Parathyroid adenoma (tissue), 2 donors: ENCODE data around the gene PODXL.
"Not testable (repeated sequence)": the region's sequence is repeated elsewhere in the genome, so short reads cannot be mapped to it uniquely, and the experiment has no call there.

Experiments used
- H2AFZ ChIP-seq: fragments of 300-600 bp; sonication (generic); one replicate; pipeline ENCODE4 v1.7.0; 2017; ENCODE audit warnings: antibody characterized with exemption, mild to moderate bottlenecking
- H3K27ac ChIP-seq: fragments of 300-600 bp; sonication (generic); one replicate; pipeline ENCODE4 v1.7.0; 2017
- H3K27me3 ChIP-seq: fragments of 300-600 bp; sonication (generic); one replicate; pipeline ENCODE4 v1.7.0; 2017; ENCODE audit warnings: low read length; ENCODE audit not compliant: control insufficient read depth, insufficient read depth
- H3K36me3 ChIP-seq: fragments of 300-600 bp; sonication (generic); one replicate; pipeline ENCODE4 v1.7.0; 2017; ENCODE audit warnings: low read length; ENCODE audit not compliant: control insufficient read depth, insufficient read depth
- H3K4me1 ChIP-seq: fragments of 300-600 bp; sonication (generic); one replicate; pipeline ENCODE4 v1.7.0; 2017; ENCODE audit warnings: control low read depth
- H3K4me2 ChIP-seq: fragments of 300-600 bp; sonication (generic); one replicate; pipeline ENCODE4 v1.7.0; 2017; ENCODE audit warnings: low read length
- H3K4me3 ChIP-seq: fragments of 300-600 bp; sonication (generic); one replicate; pipeline ENCODE4 v1.7.0; 2017; ENCODE audit warnings: low read depth, low read length
- H3K79me2 ChIP-seq: fragments of 300-600 bp; sonication (generic); one replicate; pipeline ENCODE4 v1.7.0; 2017; ENCODE audit warnings: control low read depth
- H3K9ac ChIP-seq: fragments of 300-600 bp; sonication (generic); one replicate; pipeline ENCODE4 v1.7.0; 2017; ENCODE audit warnings: mild to moderate bottlenecking
- H3K9me3 ChIP-seq: fragments of 300-600 bp; sonication (generic); one replicate; pipeline ENCODE4 v1.7.0; 2017; ENCODE audit warnings: low read length; ENCODE audit not compliant: control insufficient read depth
- TF ChIP-seq, protein P1 (sequence below): fragments of 300-600 bp; sonication (generic); IDR thresholded peaks from one replicate; pipeline ENCODE4 v1.7.0; 2017; ENCODE audit warnings: antibody characterized with exemption, mild to moderate bottlenecking
- donor health status: primary hyperparathyroidism.

Gene PODXL

DNA sequence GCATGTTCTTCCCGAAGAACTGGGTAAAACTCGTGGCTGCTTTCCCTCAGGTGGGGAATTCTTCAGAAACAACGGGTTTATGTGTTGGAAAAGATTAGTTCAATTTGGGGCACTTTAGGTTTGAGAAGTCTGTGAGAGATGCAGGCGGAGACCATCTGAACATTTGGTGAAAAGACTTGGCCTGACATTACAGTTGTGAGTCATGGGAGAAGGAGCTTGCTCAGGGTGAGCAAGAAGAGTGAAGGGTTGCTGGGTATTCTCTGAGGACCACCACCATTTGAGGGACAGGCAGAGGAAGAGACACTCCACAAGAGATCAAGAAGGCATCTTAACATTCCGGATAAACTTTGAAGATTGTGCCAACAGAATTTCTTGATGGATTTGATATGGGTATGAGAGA lies 88.6 kb downstream of the PODXL start:
- Histone ChIP-seq H3K9me3 (no peaks in the 10 kb centered on the region), H3K4me3 (no peak overlapping the region), H3K4me2 (no peak overlapping the region), H3K36me3 (no peaks in the 10 kb centered on the region), H3K27me3 (no peaks in the 10 kb centered on the region), H2AFZ (no peak overlapping the region), H3K9ac (no peak overlapping the region), H3K27ac (no peak overlapping the region), H3K4me1 (no peaks in the 10 kb centered on the region), H3K79me2 (no peaks in the 10 kb centered on the region)
- TF ChIP-seq, protein P1, sequence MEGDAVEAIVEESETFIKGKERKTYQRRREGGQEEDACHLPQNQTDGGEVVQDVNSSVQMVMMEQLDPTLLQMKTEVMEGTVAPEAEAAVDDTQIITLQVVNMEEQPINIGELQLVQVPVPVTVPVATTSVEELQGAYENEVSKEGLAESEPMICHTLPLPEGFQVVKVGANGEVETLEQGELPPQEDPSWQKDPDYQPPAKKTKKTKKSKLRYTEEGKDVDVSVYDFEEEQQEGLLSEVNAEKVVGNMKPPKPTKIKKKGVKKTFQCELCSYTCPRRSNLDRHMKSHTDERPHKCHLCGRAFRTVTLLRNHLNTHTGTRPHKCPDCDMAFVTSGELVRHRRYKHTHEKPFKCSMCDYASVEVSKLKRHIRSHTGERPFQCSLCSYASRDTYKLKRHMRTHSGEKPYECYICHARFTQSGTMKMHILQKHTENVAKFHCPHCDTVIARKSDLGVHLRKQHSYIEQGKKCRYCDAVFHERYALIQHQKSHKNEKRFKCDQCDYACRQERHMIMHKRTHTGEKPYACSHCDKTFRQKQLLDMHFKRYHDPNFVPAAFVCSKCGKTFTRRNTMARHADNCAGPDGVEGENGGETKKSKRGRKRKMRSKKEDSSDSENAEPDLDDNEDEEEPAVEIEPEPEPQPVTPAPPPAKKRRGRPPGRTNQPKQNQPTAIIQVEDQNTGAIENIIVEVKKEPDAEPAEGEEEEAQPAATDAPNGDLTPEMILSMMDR = no peak

DNA sequence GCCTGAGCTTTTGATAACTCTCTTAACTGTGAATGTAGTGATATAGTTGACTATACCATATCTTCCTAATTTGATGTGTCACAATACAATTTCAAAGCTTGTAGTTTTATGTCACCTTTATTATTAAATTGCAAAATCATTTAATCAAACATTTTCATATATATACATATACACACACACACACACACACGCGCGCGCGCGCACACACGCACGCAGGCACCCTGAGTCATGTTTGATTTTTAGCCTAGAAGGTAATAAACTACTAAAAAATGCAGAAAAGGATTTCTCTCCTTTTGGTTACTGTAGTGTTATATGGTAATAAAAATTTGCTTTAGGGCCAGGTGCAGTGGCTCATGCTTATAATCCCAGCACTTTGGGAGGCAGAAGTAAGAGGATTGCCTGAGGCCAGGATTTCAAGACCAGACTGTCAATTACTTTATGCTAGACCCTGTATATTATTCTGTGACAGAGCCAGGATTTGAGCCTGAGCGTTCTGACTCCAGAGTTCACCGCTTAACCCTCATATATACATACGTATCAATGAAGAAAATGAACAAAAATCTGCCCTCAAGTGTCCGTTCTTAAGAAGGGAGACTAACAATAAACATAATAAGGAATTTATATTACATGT lies 89.6 kb downstream of the PODXL start:
- no peak overlapping the region for H3K4me3 ChIP-seq
- no peaks in the 10 kb centered on the region for H3K9me3 ChIP-seq
- no peaks in the 10 kb centered on the region for H3K4me1 ChIP-seq
- H3K9ac ChIP-seq = no peak overlapping the region
- H3K27me3 ChIP-seq = no peaks in the 10 kb centered on the region
- TF ChIP-seq, protein P1 = no peak
- H2AFZ ChIP-seq = no peak overlapping the region
- no peak overlapping the region for H3K27ac ChIP-seq
- no peak overlapping the region for H3K4me2 ChIP-seq
- no peaks in the 10 kb centered on the region for H3K36me3 ChIP-seq
- H3K79me2 ChIP-seq = no peaks in the 10 kb centered on the region

DNA sequence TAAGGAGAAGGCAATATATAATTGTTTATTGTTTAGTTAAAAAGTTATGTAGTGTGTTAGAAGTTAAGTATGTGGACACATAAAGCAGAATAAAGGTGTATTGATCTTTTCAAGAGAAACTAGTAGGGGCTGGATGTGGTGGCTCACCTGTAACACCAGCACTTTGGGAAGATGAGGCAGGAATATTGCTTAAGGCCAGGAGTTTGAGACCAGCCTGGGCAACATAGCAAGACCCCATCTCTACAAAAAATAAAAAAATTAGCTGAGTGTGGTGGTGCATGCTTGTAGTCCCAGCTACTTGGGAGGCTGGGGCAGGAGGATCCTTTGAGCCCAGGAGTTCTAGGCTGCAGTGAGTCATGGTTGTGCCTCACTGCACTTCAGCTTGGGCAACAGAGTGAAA lies 93.7 kb downstream of the PODXL start:
- not testable (repeated sequence) for H3K9ac ChIP-seq, H3K4me3 ChIP-seq, H3K9me3 ChIP-seq, H3K79me2 ChIP-seq, H3K27me3 ChIP-seq, H3K36me3 ChIP-seq, H3K4me2 ChIP-seq, H2AFZ ChIP-seq, H3K4me1 ChIP-seq, H3K27ac ChIP-seq

DNA sequence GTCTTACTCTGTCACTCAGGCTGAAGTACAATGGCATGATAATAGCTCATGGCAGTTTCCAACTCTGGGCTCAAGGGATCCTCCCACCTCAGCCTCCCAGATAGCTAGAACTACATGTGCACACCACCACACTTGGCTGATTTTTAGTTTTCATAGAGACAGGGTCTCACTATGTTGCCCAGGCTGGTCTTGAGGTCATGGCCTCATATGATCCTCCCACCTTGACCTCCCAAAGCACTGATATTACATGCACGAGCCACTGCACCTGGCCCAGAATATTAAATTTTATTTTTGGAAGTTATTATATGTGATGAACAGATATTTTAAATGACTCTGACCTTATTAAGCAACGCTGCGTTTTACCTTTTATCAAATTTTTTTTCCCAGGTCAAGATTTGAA lies 94.4 kb downstream of the PODXL start:
- no peak overlapping the region for H3K4me3 ChIP-seq
- no peak overlapping the region for H3K27ac ChIP-seq
- H3K36me3 ChIP-seq = no peaks in the 10 kb centered on the region
- no peaks in the 10 kb centered on the region for H3K27me3 ChIP-seq
- TF ChIP-seq, protein P1 = no peak
- H3K4me2 ChIP-seq = no peak overlapping the region
- no peak overlapping the region for H3K9ac ChIP-seq
- no peak overlapping the region for H2AFZ ChIP-seq
- no peaks in the 10 kb centered on the region for H3K9me3 ChIP-seq
- H3K4me1 ChIP-seq = no peaks in the 10 kb centered on the region
- no peaks in the 10 kb centered on the region for H3K79me2 ChIP-seq

DNA sequence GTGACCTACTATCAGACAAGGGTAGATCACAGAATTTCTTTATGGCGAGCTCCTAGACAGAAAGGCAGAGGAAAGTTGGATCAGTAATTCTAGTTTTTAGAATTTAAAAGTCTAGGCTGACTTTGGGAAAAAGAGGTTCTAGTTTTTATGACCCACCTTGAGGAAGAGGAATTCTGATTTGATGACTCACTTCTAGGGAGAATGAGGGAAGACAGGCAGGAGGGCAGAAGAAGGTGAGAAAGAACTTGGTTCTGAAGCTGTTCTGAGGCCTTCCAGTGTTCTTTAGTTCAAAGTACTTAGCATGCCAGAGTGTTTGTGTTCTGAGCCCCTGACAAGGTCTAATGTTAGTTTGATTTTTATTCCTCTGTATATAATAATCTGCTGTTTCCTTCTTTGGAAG lies 97.2 kb downstream of the PODXL start:
- Histone ChIP-seq H3K36me3 (no peaks in the 10 kb centered on the region), H3K4me3 (no peak overlapping the region), H3K9ac (no peak overlapping the region), H3K4me1 (no peaks in the 10 kb centered on the region), H3K27ac (no peak overlapping the region), H3K9me3 (no peaks in the 10 kb centered on the region), H3K4me2 (no peak overlapping the region), H3K79me2 (no peaks in the 10 kb centered on the region), H3K27me3 (no peaks in the 10 kb centered on the region), H2AFZ (no peak overlapping the region)
- TF ChIP-seq, protein P1 = no peak
